Mesodermal cell (in vitro differentiated cells): Measurements from ENCODE around the gene GNMT.
"Not testable (repeated sequence)": the region's sequence is repeated elsewhere in the genome, so short reads cannot be mapped to it uniquely, and the experiment has no call there.

Source experiments
- H3K27ac ChIP-seq: 2 replicates; pipeline ENCODE4 v1.7.0; 2013; ENCODE audit warnings: mild to moderate bottlenecking, low read depth, low read length, moderate library complexity; ENCODE audit not compliant: severe bottlenecking
- H3K36me3 ChIP-seq: 2 replicates; pipeline ENCODE4 v1.7.1; 2013; ENCODE audit warnings: mild to moderate bottlenecking, low read length, moderate library complexity; ENCODE audit not compliant: control insufficient read depth, insufficient read depth
- H3K4me1 ChIP-seq: one replicate; pipeline ENCODE4 v1.7.1; 2013; ENCODE audit warnings: mild to moderate bottlenecking, low read length; ENCODE audit not compliant: insufficient read depth, control insufficient read depth, poor library complexity, severe bottlenecking
- H3K4me3 ChIP-seq: 2 replicates; pipeline ENCODE4 v1.7.0; 2013; ENCODE audit warnings: low read length, control low read depth, mild to moderate bottlenecking; ENCODE audit not compliant: insufficient read depth, poor library complexity, severe bottlenecking; ENCODE audit errors: extremely low read depth
- H3K9me3 ChIP-seq: 2 replicates; pipeline ENCODE4 v1.7.1; 2013; ENCODE audit warnings: mild to moderate bottlenecking, low read length, moderate library complexity; ENCODE audit not compliant: control insufficient read depth
- WGBS, 2 experiments: methylation state at CpG; one replicate each; pipeline ENCODE4 v1.1.5; 2013; ENCODE audit warnings: missing lambda C conversion rate in 2 of 2; ENCODE audit not compliant: insufficient coverage in 2 of 2; 5-methylcytosine and 5-hydroxymethylcytosine counted together

Gene GNMT

GRCh38 chr6:42941356-42941755 lies 19.2 kb upstream of the GNMT start:
- H3K9me3 ChIP-seq, H3K4me3 ChIP-seq, H3K27ac ChIP-seq, H3K4me1 ChIP-seq: not testable (repeated sequence)
- 93 to 100% methylated on average over 2 to 3 of the region's 5 CpGs for WGBS, 2 experiments
- peaks cover 78% of the 10 kb centered on the region for H3K36me3 ChIP-seq

- Histone ChIP-seq H3K4me3 (no peak overlapping the region), H3K36me3 (peaks cover 67% of the 10 kb centered on the region)
- 97 to 100% methylated on average over 3 to 4 of the region's 7 CpGs for WGBS, 2 experiments
Observed at GRCh38 chr6:42942444-42942843, 18.1 kb upstream of the GNMT start.

DNA sequence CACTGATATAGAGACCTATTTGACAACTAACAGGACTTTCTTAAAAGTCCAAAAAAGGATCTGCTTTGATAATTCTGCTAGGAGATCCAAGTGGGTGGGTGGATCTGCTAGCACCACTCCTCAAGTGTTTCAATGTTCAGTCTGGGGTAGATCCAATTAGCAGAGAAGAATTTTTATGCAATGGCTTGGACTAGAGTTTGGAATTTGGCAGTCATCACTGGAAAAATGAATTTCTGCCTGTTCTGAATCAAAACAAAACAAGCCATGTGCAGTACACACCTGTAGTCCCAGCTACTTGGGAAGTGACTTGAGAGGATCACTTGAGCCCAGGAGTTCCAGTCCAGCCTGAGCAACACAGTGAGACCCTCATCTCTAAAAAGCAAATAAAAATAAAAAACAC lies 12.6 kb upstream of the GNMT start:
- Histone ChIP-seq H3K27ac (no peak overlapping the region), H3K4me3 (no peak overlapping the region), H3K4me1 (no peaks in the 10 kb centered on the region), H3K9me3 (no peaks in the 10 kb centered on the region), H3K36me3 (peaks cover 22% of the 10 kb centered on the region)

More at GRCh38 chr6:42942444-42942843, 18.1 kb upstream of the GNMT start:
- Histone ChIP-seq H3K27ac (no peak overlapping the region), H3K4me1 (no peaks in the 10 kb centered on the region), H3K9me3 (no peaks in the 10 kb centered on the region)

DNA sequence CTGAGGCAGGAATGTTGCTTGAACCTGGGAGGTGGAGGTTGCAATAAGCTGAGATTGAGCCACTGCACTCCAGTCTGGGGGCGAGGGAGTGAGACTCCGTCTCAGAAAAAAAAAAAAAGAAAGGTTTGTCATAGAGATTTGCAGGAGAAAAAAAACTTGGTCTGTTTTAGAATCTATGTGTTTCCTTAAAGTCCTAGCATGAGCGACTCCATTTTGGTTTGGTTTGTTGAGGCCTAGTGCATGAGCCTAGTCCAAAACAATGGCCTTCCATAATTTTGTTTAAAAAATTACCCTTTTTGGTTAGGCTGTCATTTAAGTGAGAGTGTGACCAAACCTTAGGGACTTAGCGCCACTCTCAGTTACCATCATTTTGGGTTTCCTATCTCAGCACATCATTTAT lies 8.2 kb upstream of the GNMT start:
- WGBS, 2 experiments, result 100% methylated on average over 1 to 2 of the region's 4 CpGs
- Histone ChIP-seq H3K36me3 (no peaks in the 10 kb centered on the region), H3K4me3 (no peak overlapping the region), H3K9me3 (no peaks in the 10 kb centered on the region), H3K4me1 (no peaks in the 10 kb centered on the region), H3K27ac (no peak overlapping the region)

- H3K4me3 ChIP-seq, H3K9me3 ChIP-seq, H3K4me1 ChIP-seq, H3K27ac ChIP-seq, H3K36me3 ChIP-seq: not testable (repeated sequence)
- 92 to 96% methylated on average over 3 to 4 of the region's 4 CpGs for WGBS, 2 experiments
Observed at GRCh38 chr6:42954405-42954804, 6.1 kb upstream of the GNMT start.

GRCh38 chr6:42958125-42958524 lies 2.4 kb upstream of the GNMT start:
- no peak overlapping the region for H3K4me3 ChIP-seq
- WGBS, 2 experiments, result no CpG with 5 or more reads among the region's 8 CpGs
- peaks cover 8% of the 10 kb centered on the region for H3K4me1 ChIP-seq
- H3K27ac ChIP-seq, result no peak overlapping the region
- H3K36me3 ChIP-seq, result peaks cover 3% of the 10 kb centered on the region
- H3K9me3 ChIP-seq, result no peaks in the 10 kb centered on the region

DNA sequence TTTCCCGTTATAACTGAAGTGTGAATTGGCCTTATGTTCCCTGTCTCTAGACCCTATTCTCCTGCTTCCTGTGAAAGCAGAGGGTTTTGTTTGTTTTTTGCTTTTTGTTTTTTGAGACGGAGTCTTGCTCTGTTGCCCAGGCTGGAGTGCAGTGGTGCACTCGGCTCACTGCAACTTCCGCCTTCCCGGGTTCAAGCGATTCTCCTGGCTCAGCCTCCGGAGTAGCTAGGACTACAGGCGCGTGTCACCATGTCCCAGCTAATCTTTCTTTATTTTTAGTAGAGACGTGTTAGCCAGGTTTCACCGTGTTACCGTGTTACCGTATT lies 674 bp upstream of the GNMT start:
- Histone ChIP-seq H3K36me3 (peaks cover 3% of the 10 kb centered on the region), H3K9me3 (no peaks in the 10 kb centered on the region), H3K4me3 (peak overlapping the region; percentile 37), H3K4me1 (peaks cover 8% of the 10 kb centered on the region), H3K27ac (no peak overlapping the region)
- WGBS, 2 experiments, result 28 to 37% methylated on average over 11 to 12 of the region's 13 CpGs

DNA sequence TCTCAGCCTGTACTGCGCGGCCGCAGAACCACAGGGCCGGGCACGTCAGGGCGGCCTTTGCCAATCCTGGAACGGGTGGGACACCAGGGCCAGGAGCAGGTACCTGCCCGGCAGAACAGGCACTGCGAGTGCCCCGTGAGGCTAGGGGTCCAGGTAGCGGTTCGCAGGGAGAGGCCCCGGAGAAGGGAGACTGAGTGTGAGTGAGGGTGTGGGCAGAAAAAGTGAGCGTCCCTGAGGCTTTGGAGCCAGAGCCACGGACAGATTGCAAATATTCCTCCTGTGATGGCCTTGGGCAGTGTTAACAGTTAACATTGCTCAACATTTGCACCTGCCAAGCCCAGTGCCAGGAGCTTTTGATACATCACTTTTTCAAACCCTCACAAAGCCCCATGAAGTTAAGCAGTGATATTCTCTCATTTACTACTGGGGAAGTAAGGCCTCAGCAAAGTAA lies 491 bp downstream of the GNMT start:
- peak overlapping the region; percentile 37 for H3K4me3 ChIP-seq
- peaks cover 8% of the 10 kb centered on the region for H3K4me1 ChIP-seq
- WGBS, 2 experiments, result 44% methylated on average over 13 to 15 of the region's 15 CpGs
- H3K9me3 ChIP-seq, result no peaks in the 10 kb centered on the region
- peaks cover 3% of the 10 kb centered on the region for H3K36me3 ChIP-seq
- no peak overlapping the region for H3K27ac ChIP-seq

GRCh38 chr6:42962096-42962495 lies 1.5 kb downstream of the GNMT start:
- Histone ChIP-seq H3K9me3 (no peaks in the 10 kb centered on the region), H3K4me1 (peaks cover 8% of the 10 kb centered on the region), H3K27ac (no peak overlapping the region), H3K4me3 (no peak overlapping the region), H3K36me3 (peaks cover 8% of the 10 kb centered on the region)
- 93 to 95% methylated on average over 8 to 11 of the region's 12 CpGs for WGBS, 2 experiments

- peaks cover 8% of the 10 kb centered on the region for H3K4me1 ChIP-seq
- H3K36me3 ChIP-seq, result peaks cover 8% of the 10 kb centered on the region
- no peaks in the 10 kb centered on the region for H3K9me3 ChIP-seq
- H3K27ac ChIP-seq, result no peak overlapping the region
- H3K4me3 ChIP-seq, result no peak overlapping the region
- 95 to 98% methylated on average over 7 to 8 of the region's 13 CpGs for WGBS, 2 experiments
Observed at GRCh38 chr6:42962502-42963178, 2.1 kb downstream of the GNMT start.

DNA sequence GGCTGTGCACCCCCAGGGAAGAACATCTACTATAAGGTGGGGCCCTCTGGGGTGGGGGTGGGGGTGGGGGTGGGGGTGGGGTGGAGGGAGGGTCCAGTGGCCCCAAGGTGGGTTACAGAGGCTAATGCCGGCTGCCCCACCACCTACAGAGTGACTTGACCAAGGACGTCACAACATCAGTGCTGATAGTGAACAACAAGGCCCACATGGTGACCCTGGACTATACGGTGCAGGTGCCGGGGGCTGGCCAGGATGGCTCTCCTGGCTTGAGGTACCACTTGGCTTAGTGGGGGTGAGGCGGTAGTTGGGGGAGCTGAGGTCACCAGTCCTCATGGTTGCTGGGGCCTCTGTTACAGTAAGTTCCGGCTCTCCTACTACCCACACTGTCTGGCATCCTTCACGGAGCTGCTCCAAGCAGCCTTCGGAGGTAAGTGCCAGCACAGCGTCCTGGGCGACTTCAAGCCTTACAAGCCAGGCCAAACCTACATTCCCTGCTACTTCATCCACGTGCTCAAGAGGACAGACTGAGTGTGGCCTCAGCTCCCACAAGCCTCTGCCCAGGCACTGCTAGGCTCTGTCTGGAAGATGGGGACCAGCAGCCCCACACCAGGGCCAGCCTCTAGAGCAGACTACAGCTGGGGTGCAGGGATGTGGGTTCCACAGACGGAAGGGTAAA lies 2.8 kb downstream of the GNMT start:
- 89 to 90% methylated on average over 6 to 9 of the region's 12 CpGs for WGBS, 2 experiments
- peaks cover 9% of the 10 kb centered on the region for H3K36me3 ChIP-seq
- no peak overlapping the region for H3K4me3 ChIP-seq
- no peak overlapping the region for H3K27ac ChIP-seq
- H3K9me3 ChIP-seq, result no peaks in the 10 kb centered on the region
- H3K4me1 ChIP-seq, result peaks cover 8% of the 10 kb centered on the region
